ENCODE data around the gene XPNPEP1.

The XPNPEP1 gene

GRCh38 chr10:109893386-109893785, 29.9 kb downstream of the XPNPEP1 start:
- DNase-seq (ENCODE audit: low read depth, low spot score) = no peak

- DNase-seq (ENCODE audit: low read depth, low spot score) = no peak
Observed at GRCh38 chr10:109892931-109893330, 30.4 kb downstream of the XPNPEP1 start.

GRCh38 chr10:109892117-109892516, 31.2 kb downstream of the XPNPEP1 start:
- DNase-seq (ENCODE audit: low read depth, low spot score) = no peak

GRCh38 chr10:109891105-109891504, 32.2 kb downstream of the XPNPEP1 start:
- DNase-seq (ENCODE audit: low read depth, low spot score) = no peak

- DNase-seq (ENCODE audit: low read depth, low spot score) = no peak
Observed at GRCh38 chr10:109889867-109890266, 33.4 kb downstream of the XPNPEP1 start.

- no peak for DNase-seq (ENCODE audit: low read depth, low spot score)
Observed at GRCh38 chr10:109887776-109888175, 35.5 kb downstream of the XPNPEP1 start.

- DNase-seq (ENCODE audit: low read depth, low spot score) = no peak
Observed at GRCh38 chr10:109887243-109887642, 36.1 kb downstream of the XPNPEP1 start.

- no peak for DNase-seq (ENCODE audit: low read depth, low spot score)
Observed at GRCh38 chr10:109886781-109887140, 36.5 kb downstream of the XPNPEP1 start.

- DNase-seq (ENCODE audit: low read depth, low spot score) = no peak
Observed at GRCh38 chr10:109886037-109886780, 37.1 kb downstream of the XPNPEP1 start.

- DNase-seq (ENCODE audit: low read depth, low spot score) = peak; percentile 14
Observed at GRCh38 chr10:109883859-109884771, 39.2 kb downstream of the XPNPEP1 start.

- DNase-seq (ENCODE audit: low read depth, low spot score) = no peak
Observed at GRCh38 chr10:109882251-109883057, 40.9 kb downstream of the XPNPEP1 start.

GRCh38 chr10:109881769-109882057, 41.6 kb downstream of the XPNPEP1 start:
- DNase-seq (ENCODE audit: low read depth, low spot score) = no peak

- DNase-seq (ENCODE audit: low read depth, low spot score) = no peak
Observed at GRCh38 chr10:109880886-109881768, 42.2 kb downstream of the XPNPEP1 start.

- DNase-seq (ENCODE audit: low read depth, low spot score) = no peak
Observed at GRCh38 chr10:109877546-109877945, 45.8 kb downstream of the XPNPEP1 start.

GRCh38 chr10:109875828-109876821, 47.2 kb downstream of the XPNPEP1 start:
- no peak for DNase-seq (ENCODE audit: low read depth, low spot score)

- no peak for DNase-seq (ENCODE audit: low read depth, low spot score)
Observed at GRCh38 chr10:109875151-109875568, 48.2 kb downstream of the XPNPEP1 start.

GRCh38 chr10:109871476-109871875, 51.8 kb downstream of the XPNPEP1 start:
- DNase-seq (ENCODE audit: low read depth, low spot score) = no peak

- DNase-seq (ENCODE audit: low read depth, low spot score) = no peak
Observed at GRCh38 chr10:109866995-109867635, 56.2 kb downstream of the XPNPEP1 start.

Data from activated CD4-positive, CD25-positive, alpha-beta regulatory T cell treated with anti-CD3 and anti-CD28 coated beads, Interleukin-2, amount 50 U/mL, for 16 hours (primary cell).